ENCODE data around the gene PLEK2. TPM values are rescaled to one million over a fixed set of nuclear protein-coding genes. Genes with fewer than 3 reads are reported as not detected.

Gene PLEK2
- total RNA-seq, 1 experiment from 2014 or later: 9.1 TPM

GRCh38 chr14:67395086-67395875 is 16.7 kb downstream of the PLEK2 start:
- ChIA-PET CTCF (no interaction called here), POLR2A (no interaction called here)
- TF ChIP-seq SIN3A (IDR thresholded peaks at IDR 0.05; ENCODE audit: borderline replicate concordance, insufficient read depth, low read depth, low read length): no peak
- no peak for TF ChIP-seq CTCF (IDR thresholded peaks at IDR 0.05)
- TF ChIP-seq POLR2AphosphoS5 (IDR thresholded peaks at IDR 0.05; ENCODE audit: low read depth, low read length): no peak
- no peak for TF ChIP-seq REST (IDR thresholded peaks at IDR 0.05; ENCODE audit: insufficient read depth in 1 of 2, low read depth in 2 of 2, low read length in 1 of 2)
- TF ChIP-seq TCF7L2 (IDR thresholded peaks at IDR 0.05; ENCODE audit: low read depth, low read length): no peak
- in situ Hi-C loops (cut with HindIII; ENCODE audit: low pct_unique_long_range_greater_than_20kb, low sequenced_read_pairs): no loop called here
- no peaks in the 10 kb centered on the region for H3K4me1 ChIP-seq (ENCODE audit: control insufficient read depth, insufficient read depth, low read length)
- no peak overlapping the region for H3K27ac ChIP-seq (ENCODE audit: low read length)
- H3K27me3 ChIP-seq (ENCODE audit: control insufficient read depth, insufficient read depth, low read length): no peaks in the 10 kb centered on the region
- DNase-seq (ENCODE audit: low read depth, low spot score) (no peak), ATAC-seq (0 out of 2 replicates have a peak, but pooled peaks have one; percentile 47)
- no peaks in the 10 kb centered on the region for H3K36me3 ChIP-seq (ENCODE audit: control insufficient read depth, insufficient read depth, low read length)
- H3K4me3 ChIP-seq (ENCODE audit: low read depth in 2 of 2, low read length in 2 of 2): no peak overlapping the region
- no peaks in the 10 kb centered on the region for H3K9me3 ChIP-seq (ENCODE audit: control insufficient read depth, insufficient read depth, low read depth, low read length)
- intact Hi-C loops (cut with micrococcal nuclease; ENCODE audit: unreplicated experiment): no loop called here
- no TSS peak for BruUV-seq (replicated peaks)

- Histone ChIP-seq H3K27ac (ENCODE audit: low read length) (no peak overlapping the region), H3K9me3 (ENCODE audit: control insufficient read depth, insufficient read depth, low read depth, low read length) (no peaks in the 10 kb centered on the region), H3K4me1 (ENCODE audit: control insufficient read depth, insufficient read depth, low read length) (no peaks in the 10 kb centered on the region), H3K36me3 (ENCODE audit: control insufficient read depth, insufficient read depth, low read length) (no peaks in the 10 kb centered on the region), H3K4me3 (ENCODE audit: low read depth in 2 of 2, low read length in 2 of 2) (no peak overlapping the region), H3K27me3 (ENCODE audit: control insufficient read depth, insufficient read depth, low read length) (no peaks in the 10 kb centered on the region)
- DNase-seq (ENCODE audit: low read depth, low spot score): no peak
- intact Hi-C loops (cut with micrococcal nuclease; ENCODE audit: unreplicated experiment) (no loop called here), in situ Hi-C loops (cut with HindIII; ENCODE audit: low pct_unique_long_range_greater_than_20kb, low sequenced_read_pairs) (no loop called here)
- BruUV-seq (replicated peaks): no TSS peak
- POLR2A ChIA-PET: no interaction called here
- TF ChIP-seq CTCF (IDR thresholded peaks at IDR 0.05) (no peak), POLR2AphosphoS5 (IDR thresholded peaks at IDR 0.05; ENCODE audit: low read depth, low read length) (no peak), TCF7L2 (IDR thresholded peaks at IDR 0.05; ENCODE audit: low read depth, low read length) (no peak), SIN3A (IDR thresholded peaks at IDR 0.05; ENCODE audit: borderline replicate concordance, insufficient read depth, low read depth, low read length) (no peak), REST (IDR thresholded peaks at IDR 0.05; ENCODE audit: insufficient read depth in 1 of 2, low read depth in 2 of 2, low read length in 1 of 2) (no peak)
- ATAC-seq: no peak
- CTCF ChIA-PET: no interaction called here
Measured at GRCh38 chr14:67393689-67394088, 18.3 kb downstream of the PLEK2 start.

Data from Panc1 (cell line).